Muscle layer of duodenum (tissue), 2 donors: Measurements from ENCODE around the gene HLCS.
"Not testable (repeated sequence)": the region's sequence is repeated elsewhere in the genome, so short reads cannot be mapped to it uniquely, and the experiment has no call there.

ENCODE experiments used
- H3K27ac ChIP-seq: one replicate; pipeline ENCODE4 v1.7.0; 2013; ENCODE audit warnings: mild to moderate bottlenecking, low read length
- H3K27me3 ChIP-seq: one replicate; pipeline ENCODE4 v1.7.0; 2013; ENCODE audit warnings: low read depth, mild to moderate bottlenecking, control low read depth, low read length
- H3K36me3 ChIP-seq, 2 donors: one replicate each; pipeline ENCODE4 v1.7.0; 2013; ENCODE audit warnings: low read length in 2 of 2, control low read depth in 1 of 2, mild to moderate bottlenecking in 1 of 2; ENCODE audit not compliant: insufficient read depth in 2 of 2, control insufficient read depth in 1 of 2
- H3K4me1 ChIP-seq, 2 donors: one replicate each; pipeline ENCODE4 v1.7.0; 2013; ENCODE audit warnings: low read length in 2 of 2, mild to moderate bottlenecking in 2 of 2, control low read depth in 1 of 2, moderate library complexity in 1 of 2; ENCODE audit not compliant: insufficient read depth in 2 of 2, control insufficient read depth in 1 of 2
- H3K4me3 ChIP-seq, 2 donors: one replicate each; pipeline ENCODE4 v1.7.0; 2013; ENCODE audit warnings: low read length in 2 of 2, low read depth in 1 of 2, mild to moderate bottlenecking in 1 of 2
- H3K9me3 ChIP-seq, 2 donors: one replicate each; pipeline ENCODE4 v1.7.0; 2013; ENCODE audit warnings: low read length in 2 of 2, control low read depth in 1 of 2, mild to moderate bottlenecking in 1 of 2; ENCODE audit not compliant: control insufficient read depth in 1 of 2
- donor health status: healthy.

Gene HLCS

GRCh38 chr21:36966066-36966820 is at the start of gene HLCS:
Gene HLCS (minus strand): TSS chr21:36966669. CDS start chr21:36966638, 31 bp downstream.
- Histone ChIP-seq H3K27me3 (no peaks in the 10 kb centered on the region), H3K27ac (peak within 1 kb of the TSS; percentile 23), H3K36me3 (no peaks in the 10 kb centered on the region), H3K9me3 (no peaks in the 10 kb centered on the region), H3K4me3 (peak within 1 kb of the TSS; percentile 55 to 65), H3K4me1 (peaks cover 5 to 6% of the 10 kb centered on the region in 2 donors)

GRCh38 chr21:37009740-37010341 is 43.4 kb upstream of the HLCS start:
- H3K4me1 ChIP-seq: peaks cover 0 to 20% of the 10 kb centered on the region in 2 donors
- no peaks in the 10 kb centered on the region for H3K9me3 ChIP-seq
- H3K27me3 ChIP-seq: peaks cover 16% of the 10 kb centered on the region
- no peak overlapping the region for H3K27ac ChIP-seq
- peak overlapping the region; percentile 47 to 55 for H3K4me3 ChIP-seq
- H3K36me3 ChIP-seq: no peaks in the 10 kb centered on the region

GRCh38 chr21:37008724-37009123 is 42.3 kb upstream of the HLCS start:
- H3K4me1 ChIP-seq: peaks cover 0 to 20% of the 10 kb centered on the region in 2 donors
- no peaks in the 10 kb centered on the region for H3K9me3 ChIP-seq
- no peak overlapping the region for H3K27ac ChIP-seq
- no peak overlapping the region for H3K4me3 ChIP-seq
- H3K27me3 ChIP-seq: peaks cover 16% of the 10 kb centered on the region
- H3K36me3 ChIP-seq: no peaks in the 10 kb centered on the region

GRCh38 chr21:37006486-37007291 is 40.2 kb upstream of the HLCS start, which contains the start of gene RIPPLY3:
Gene RIPPLY3 (plus strand): TSS chr21:37006702. CDS start chr21:37006773, 71 bp downstream.
- Histone ChIP-seq H3K9me3 (no peaks in the 10 kb centered on the region), H3K27ac (no peak within 1 kb of the TSS), H3K27me3 (peaks cover 16% of the 10 kb centered on the region), H3K4me3 (peak within 1 kb of the TSS; percentile 16 to 60), H3K4me1 (peaks cover 0 to 20% of the 10 kb centered on the region in 2 donors), H3K36me3 (no peaks in the 10 kb centered on the region)

GRCh38 chr21:37005548-37006485 is 39.3 kb upstream of the HLCS start:
- Histone ChIP-seq H3K4me3 (peak overlapping the region in 1 of 2 donors; percentile 60), H3K27me3 (peaks cover 16% of the 10 kb centered on the region), H3K27ac (no peak overlapping the region), H3K4me1 (peaks cover 0 to 20% of the 10 kb centered on the region in 2 donors), H3K36me3 (no peaks in the 10 kb centered on the region), H3K9me3 (no peaks in the 10 kb centered on the region)

- H3K4me3 ChIP-seq, H3K36me3 ChIP-seq, H3K9me3 ChIP-seq, H3K27ac ChIP-seq: not testable (repeated sequence)
- Histone ChIP-seq H3K4me1 (peaks cover 0 to 12% of the 10 kb centered on the region in 2 donors), H3K27me3 (peaks cover 13% of the 10 kb centered on the region)
Measured at GRCh38 chr21:37003917-37004316, 37.4 kb upstream of the HLCS start.

GRCh38 chr21:37002851-37003250 is 36.4 kb upstream of the HLCS start:
- not testable (repeated sequence) for H3K27me3 ChIP-seq, H3K4me3 ChIP-seq, H3K36me3 ChIP-seq, H3K27ac ChIP-seq, H3K9me3 ChIP-seq
- peaks cover 0 to 12% of the 10 kb centered on the region in 2 donors for H3K4me1 ChIP-seq

- Histone ChIP-seq H3K27ac (peak overlapping the region; percentile 21), H3K36me3 (no peaks in the 10 kb centered on the region), H3K9me3 (no peaks in the 10 kb centered on the region)
Measured at GRCh38 chr21:37001441-37001840, 35.0 kb upstream of the HLCS start.

GRCh38 chr21:37000381-37000780 is 33.9 kb upstream of the HLCS start:
- H3K27ac ChIP-seq: no peak overlapping the region
- no peaks in the 10 kb centered on the region for H3K27me3 ChIP-seq
- H3K4me1 ChIP-seq: no peaks in the 10 kb centered on the region
- no peaks in the 10 kb centered on the region for H3K36me3 ChIP-seq
- no peak overlapping the region for H3K4me3 ChIP-seq
- H3K9me3 ChIP-seq: no peaks in the 10 kb centered on the region

More at GRCh38 chr21:37001441-37001840, 35.0 kb upstream of the HLCS start:
- Histone ChIP-seq H3K4me3 (no peak overlapping the region), H3K27me3 (peaks cover 5% of the 10 kb centered on the region), H3K4me1 (peaks cover 0 to 4% of the 10 kb centered on the region in 2 donors)

- Histone ChIP-seq H3K36me3 (no peaks in the 10 kb centered on the region), H3K9me3 (no peaks in the 10 kb centered on the region), H3K27ac (no peak overlapping the region), H3K4me3 (no peak overlapping the region), H3K4me1 (no peaks in the 10 kb centered on the region), H3K27me3 (no peaks in the 10 kb centered on the region)
Measured at GRCh38 chr21:36999131-36999898, 32.8 kb upstream of the HLCS start.
